Panc1 (cell line): ENCODE data around the gene ACOT13. TPM values are rescaled to one million over a fixed set of nuclear protein-coding genes. Genes with fewer than 3 reads are reported as not detected.

Source experiments
- ATAC-seq: fragments of 200-7000 bp; cut with Tn5 transposase; 2 replicates; pipeline ENCODE4 v1.9.1; 2020; ENCODE audit warnings: mild to moderate bottlenecking, moderate library complexity
- BruUV-seq: library from RNA; stranded (reverse); fragments of 400-500 nt; replicated peaks from 2 replicates; lab custom pipeline; 2021; lab: Mats Ljungman, UMichigan
- CTCF ChIA-PET: fragments of 300-600 bp; sonication (Branson Sonifier 250); formaldehyde crosslinking; loops from one replicate; lab custom pipeline; 2022; ENCODE audit warnings: antibody characterized with exemption; lab: Charles Lee
- POLR2A ChIA-PET: fragments of 300-600 bp; sonication (Branson Sonifier 250); formaldehyde crosslinking; loops from one replicate; lab custom pipeline; 2022; ENCODE audit warnings: antibody characterized with exemption; lab: Charles Lee
- DNase-seq: peaks from one replicate; pipeline ENCODE4 v3.0.0-alpha.2; 2010; ENCODE audit warnings: low read depth, low spot score
- H3K27ac ChIP-seq: 2 replicates; pipeline ENCODE4 v1.5.1; 2011; ENCODE audit warnings: mild to moderate bottlenecking, low read length, inconsistent platforms
- H3K27me3 ChIP-seq: fragments of 200-500 bp; sonication (Bioruptor generic); 2 replicates; pipeline ENCODE4 v1.6.0; 2014; ENCODE audit warnings: low read length, inconsistent platforms; ENCODE audit not compliant: control insufficient read depth, insufficient read depth
- H3K36me3 ChIP-seq: fragments of 200-500 bp; sonication (Bioruptor generic); 2 replicates; pipeline ENCODE4 v1.5.1; 2014; ENCODE audit warnings: inconsistent platforms, mild to moderate bottlenecking, low read length, moderate library complexity; ENCODE audit not compliant: control insufficient read depth, insufficient read depth
- H3K4me1 ChIP-seq: 2 replicates; pipeline ENCODE4 v1.5.1; 2011; ENCODE audit warnings: inconsistent platforms, mild to moderate bottlenecking, low read length, moderate library complexity; ENCODE audit not compliant: control insufficient read depth, insufficient read depth
- H3K4me3 ChIP-seq, 2 experiments: 2 replicates each; pipeline ENCODE4 v1.5.1; 2011 to 2012; ENCODE audit warnings: low read depth in 2 of 2, low read length in 2 of 2, mild to moderate bottlenecking in 2 of 2, inconsistent platforms in 1 of 2, moderate library complexity in 1 of 2
- H3K9me3 ChIP-seq: fragments of 200-500 bp; sonication (Bioruptor generic); 2 replicates; pipeline ENCODE4 v1.5.1; 2014; ENCODE audit warnings: low read depth, mild to moderate bottlenecking, inconsistent platforms, low read length, moderate library complexity; ENCODE audit not compliant: control insufficient read depth, insufficient read depth
- POLR2AphosphoS5 ChIP-seq: IDR thresholded peaks from 2 replicates; pipeline ENCODE4 v1.6.1; 2012; ENCODE audit warnings: mild to moderate bottlenecking, low read depth, low read length, moderate library complexity
- SIN3A ChIP-seq: IDR thresholded peaks from 2 replicates; pipeline ENCODE4 v1.6.1; 2012; ENCODE audit warnings: low read depth, mild to moderate bottlenecking, low read length, moderate library complexity, borderline replicate concordance; ENCODE audit not compliant: insufficient read depth
- TCF7L2 ChIP-seq: IDR thresholded peaks from 2 replicates; pipeline ENCODE4 v1.6.1; 2011; ENCODE audit warnings: mild to moderate bottlenecking, low read depth, low read length, inconsistent platforms
- in situ Hi-C: cut with HindIII; loops from 2 replicates; pipeline ENCODE4 v1.10.0; 2016; ENCODE audit warnings: low sequenced_read_pairs, low pct_unique_long_range_greater_than_20kb
- intact Hi-C: fragments of 100-400 bp; cut with micrococcal nuclease; formaldehyde crosslinking; loops from one replicate; pipeline ENCODE4 v1.10.0; 2022; ENCODE audit not compliant: unreplicated experiment
- total RNA-seq: library from RNA; stranded (reverse); gene quantifications from one replicate; pipeline ENCODE4 v1.2.1, GENCODE V29; 2021; ENCODE audit not compliant: unreplicated experiment
- TF ChIP-seq, protein P1 (sequence below), 2 experiments: IDR thresholded peaks; 2 replicates each; pipeline ENCODE4 v1.6.1; 2011 to 2012; ENCODE audit warnings: low read depth in 2 of 2, control low read depth in 1 of 2, low read length in 1 of 2, mild to moderate bottlenecking in 1 of 2, moderate library complexity in 1 of 2; ENCODE audit not compliant: insufficient read depth in 1 of 2
- TF ChIP-seq, protein P2 (sequence below): fragments of 450-650 bp; IDR thresholded peaks from 2 replicates; pipeline ENCODE4 v1.5.1; 2017; ENCODE audit warnings: mild to moderate bottlenecking

The ACOT13 gene
- total RNA-seq, 1 experiment from 2014 or later = 31.6 TPM

DNA sequence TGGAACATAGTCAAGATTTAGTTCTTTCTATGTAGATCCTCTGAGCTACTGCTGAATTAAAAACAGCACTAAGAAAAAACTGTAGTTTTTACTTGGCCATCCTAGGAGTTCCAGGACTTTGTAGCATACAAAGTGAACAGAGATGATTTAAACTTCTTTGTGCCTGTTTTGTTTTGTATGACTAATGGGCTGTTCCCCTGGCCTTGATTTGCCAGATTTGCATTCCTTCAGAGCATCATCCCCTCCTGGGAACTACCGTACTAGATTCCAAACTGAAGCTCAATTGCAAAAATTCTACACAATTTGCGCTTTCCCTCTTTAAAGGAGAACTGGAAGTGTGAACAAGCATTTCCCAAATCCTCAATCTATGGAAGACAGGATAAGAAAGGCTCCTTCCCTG, 23.1 kb downstream of the ACOT13 start:
- DNase-seq (no peak), ATAC-seq (no peak)
- no peak overlapping the region for H3K27ac ChIP-seq
- peaks cover 3% of the 10 kb centered on the region; the same call in 1 of the 2 replicates for H3K4me1 ChIP-seq
- TF ChIP-seq SIN3A (no peak), TCF7L2 (no peak), POLR2AphosphoS5 (no peak)
- TF ChIP-seq, protein P1, sequence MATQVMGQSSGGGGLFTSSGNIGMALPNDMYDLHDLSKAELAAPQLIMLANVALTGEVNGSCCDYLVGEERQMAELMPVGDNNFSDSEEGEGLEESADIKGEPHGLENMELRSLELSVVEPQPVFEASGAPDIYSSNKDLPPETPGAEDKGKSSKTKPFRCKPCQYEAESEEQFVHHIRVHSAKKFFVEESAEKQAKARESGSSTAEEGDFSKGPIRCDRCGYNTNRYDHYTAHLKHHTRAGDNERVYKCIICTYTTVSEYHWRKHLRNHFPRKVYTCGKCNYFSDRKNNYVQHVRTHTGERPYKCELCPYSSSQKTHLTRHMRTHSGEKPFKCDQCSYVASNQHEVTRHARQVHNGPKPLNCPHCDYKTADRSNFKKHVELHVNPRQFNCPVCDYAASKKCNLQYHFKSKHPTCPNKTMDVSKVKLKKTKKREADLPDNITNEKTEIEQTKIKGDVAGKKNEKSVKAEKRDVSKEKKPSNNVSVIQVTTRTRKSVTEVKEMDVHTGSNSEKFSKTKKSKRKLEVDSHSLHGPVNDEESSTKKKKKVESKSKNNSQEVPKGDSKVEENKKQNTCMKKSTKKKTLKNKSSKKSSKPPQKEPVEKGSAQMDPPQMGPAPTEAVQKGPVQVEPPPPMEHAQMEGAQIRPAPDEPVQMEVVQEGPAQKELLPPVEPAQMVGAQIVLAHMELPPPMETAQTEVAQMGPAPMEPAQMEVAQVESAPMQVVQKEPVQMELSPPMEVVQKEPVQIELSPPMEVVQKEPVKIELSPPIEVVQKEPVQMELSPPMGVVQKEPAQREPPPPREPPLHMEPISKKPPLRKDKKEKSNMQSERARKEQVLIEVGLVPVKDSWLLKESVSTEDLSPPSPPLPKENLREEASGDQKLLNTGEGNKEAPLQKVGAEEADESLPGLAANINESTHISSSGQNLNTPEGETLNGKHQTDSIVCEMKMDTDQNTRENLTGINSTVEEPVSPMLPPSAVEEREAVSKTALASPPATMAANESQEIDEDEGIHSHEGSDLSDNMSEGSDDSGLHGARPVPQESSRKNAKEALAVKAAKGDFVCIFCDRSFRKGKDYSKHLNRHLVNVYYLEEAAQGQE (IDR thresholded peaks at IDR 0.05; ENCODE audit: insufficient read depth in 1 of 2, low read depth in 2 of 2, low read length in 1 of 2) = no peak
- TF ChIP-seq, protein P2, sequence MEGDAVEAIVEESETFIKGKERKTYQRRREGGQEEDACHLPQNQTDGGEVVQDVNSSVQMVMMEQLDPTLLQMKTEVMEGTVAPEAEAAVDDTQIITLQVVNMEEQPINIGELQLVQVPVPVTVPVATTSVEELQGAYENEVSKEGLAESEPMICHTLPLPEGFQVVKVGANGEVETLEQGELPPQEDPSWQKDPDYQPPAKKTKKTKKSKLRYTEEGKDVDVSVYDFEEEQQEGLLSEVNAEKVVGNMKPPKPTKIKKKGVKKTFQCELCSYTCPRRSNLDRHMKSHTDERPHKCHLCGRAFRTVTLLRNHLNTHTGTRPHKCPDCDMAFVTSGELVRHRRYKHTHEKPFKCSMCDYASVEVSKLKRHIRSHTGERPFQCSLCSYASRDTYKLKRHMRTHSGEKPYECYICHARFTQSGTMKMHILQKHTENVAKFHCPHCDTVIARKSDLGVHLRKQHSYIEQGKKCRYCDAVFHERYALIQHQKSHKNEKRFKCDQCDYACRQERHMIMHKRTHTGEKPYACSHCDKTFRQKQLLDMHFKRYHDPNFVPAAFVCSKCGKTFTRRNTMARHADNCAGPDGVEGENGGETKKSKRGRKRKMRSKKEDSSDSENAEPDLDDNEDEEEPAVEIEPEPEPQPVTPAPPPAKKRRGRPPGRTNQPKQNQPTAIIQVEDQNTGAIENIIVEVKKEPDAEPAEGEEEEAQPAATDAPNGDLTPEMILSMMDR = no peak
- CTCF ChIA-PET = interaction anchor here (0.6 kb wide), 1 partner anchor 300 kb away, joined by 3 read pairs; no protein-coding TSS in a partner anchor
- in situ Hi-C loops = no loop called here
- H3K27me3 ChIP-seq = no peaks in the 10 kb centered on the region
- POLR2A ChIA-PET = no interaction called here
- intact Hi-C loops = no loop called here
- no peaks in the 10 kb centered on the region for H3K36me3 ChIP-seq
- H3K4me3 ChIP-seq = no peak overlapping the region
- H3K9me3 ChIP-seq = no peaks in the 10 kb centered on the region
- BruUV-seq = no TSS peak

- Histone ChIP-seq H3K4me1 (peaks cover 3% of the 10 kb centered on the region; the same call in 1 of the 2 replicates), H3K27ac (no peak overlapping the region), H3K4me3 (no peak overlapping the region), H3K9me3 (no peaks in the 10 kb centered on the region), H3K36me3 (no peaks in the 10 kb centered on the region), H3K27me3 (no peaks in the 10 kb centered on the region)
- DNase-seq = no peak
- ChIA-PET CTCF (interaction anchor here (0.6 kb wide), 1 partner anchor 301 kb away, joined by 3 read pairs; no protein-coding TSS in a partner anchor), POLR2A (no interaction called here)
- no TSS peak for BruUV-seq
- intact Hi-C loops (no loop called here), in situ Hi-C loops (no loop called here)
- TF ChIP-seq, protein P2 = no peak
- TF ChIP-seq POLR2AphosphoS5 (no peak), SIN3A (no peak)
- TF ChIP-seq, protein P1 (IDR thresholded peaks at IDR 0.05; ENCODE audit: insufficient read depth in 1 of 2, low read depth in 2 of 2, low read length in 1 of 2) = no peak
- ATAC-seq = no peak
Measured at GRCh38 chr6:24690593-24690992, 23.7 kb downstream of the ACOT13 start.
